ENCODE data around the gene CEP112.

The CEP112 gene

DNA sequence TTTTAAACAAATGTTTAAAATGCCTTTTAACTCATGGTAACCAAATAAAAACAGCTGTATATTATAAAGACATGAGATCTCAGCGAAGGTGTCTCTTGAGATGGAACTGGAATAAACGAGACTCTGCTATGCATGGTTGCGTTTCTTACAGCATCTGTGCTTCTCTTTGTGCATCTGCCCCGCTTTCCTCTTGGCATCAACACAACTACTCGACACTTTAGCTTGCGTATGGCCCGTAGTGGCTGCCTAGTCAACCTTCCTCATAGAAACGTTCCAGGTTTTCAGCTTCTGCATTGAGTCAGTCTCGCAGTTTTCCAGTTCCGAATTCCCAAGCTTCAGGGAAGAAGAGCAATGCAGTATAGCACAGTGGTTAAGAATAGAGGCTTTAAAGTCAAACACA, 214.9 kb downstream of the CEP112 start:
- DNase-seq: no peak

DNA sequence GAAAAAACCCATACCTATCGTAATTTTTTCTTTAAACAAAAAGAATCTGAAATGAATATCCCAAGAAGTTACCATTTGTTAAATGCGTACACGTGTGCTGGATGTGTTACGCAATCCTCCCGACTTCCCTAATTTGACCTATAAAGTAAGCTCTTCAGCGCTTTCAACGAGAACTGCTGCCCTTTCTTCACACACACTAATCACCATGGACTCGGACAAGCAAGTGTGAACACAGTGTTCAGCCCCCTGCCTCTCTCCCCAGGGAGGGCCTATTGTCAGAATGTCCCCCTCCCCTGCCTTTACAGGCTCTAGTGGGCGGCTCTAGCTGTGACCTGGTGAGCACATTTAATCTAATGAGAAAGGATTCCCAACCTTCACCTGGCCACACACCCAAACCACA, 216.1 kb downstream of the CEP112 start:
- no peak for DNase-seq

DNA sequence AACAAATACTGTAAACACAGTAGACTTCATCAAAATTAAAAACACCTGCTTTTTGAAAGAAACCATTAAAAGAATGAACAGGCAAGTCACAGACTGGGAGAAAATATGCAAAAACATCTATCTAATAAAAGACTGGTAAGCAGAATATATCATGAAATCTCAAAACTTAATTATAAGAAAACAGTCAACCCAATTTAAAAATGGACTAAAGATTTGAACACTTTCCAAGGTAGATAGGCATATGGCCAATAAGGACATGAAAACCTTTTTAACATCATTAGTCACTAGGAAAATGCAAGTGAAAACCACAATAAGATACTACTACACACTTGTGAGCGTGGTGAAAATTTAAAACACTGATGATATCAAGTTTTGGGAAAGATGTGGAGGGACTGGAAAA, 218.7 kb downstream of the CEP112 start:
- no peak for DNase-seq

DNA sequence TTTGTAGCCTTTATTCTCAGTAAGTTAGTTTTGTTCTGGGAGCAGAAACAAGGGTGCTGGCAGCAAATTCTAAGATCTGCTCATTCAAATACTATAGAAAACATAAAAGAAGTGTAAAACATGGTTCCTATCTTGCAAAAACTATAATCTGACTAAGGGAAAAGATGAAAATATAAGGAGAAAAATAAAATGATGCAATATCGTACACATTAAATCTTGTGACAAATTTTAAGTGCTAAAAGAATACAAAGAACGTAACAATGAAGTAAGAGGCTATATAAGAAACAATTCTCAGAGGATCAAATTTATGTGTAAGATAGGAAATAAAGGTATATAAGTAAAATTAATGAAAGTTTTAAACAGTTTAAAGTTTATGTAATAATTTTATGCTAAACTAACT, 224.6 kb downstream of the CEP112 start:
- no peak for DNase-seq

DNA sequence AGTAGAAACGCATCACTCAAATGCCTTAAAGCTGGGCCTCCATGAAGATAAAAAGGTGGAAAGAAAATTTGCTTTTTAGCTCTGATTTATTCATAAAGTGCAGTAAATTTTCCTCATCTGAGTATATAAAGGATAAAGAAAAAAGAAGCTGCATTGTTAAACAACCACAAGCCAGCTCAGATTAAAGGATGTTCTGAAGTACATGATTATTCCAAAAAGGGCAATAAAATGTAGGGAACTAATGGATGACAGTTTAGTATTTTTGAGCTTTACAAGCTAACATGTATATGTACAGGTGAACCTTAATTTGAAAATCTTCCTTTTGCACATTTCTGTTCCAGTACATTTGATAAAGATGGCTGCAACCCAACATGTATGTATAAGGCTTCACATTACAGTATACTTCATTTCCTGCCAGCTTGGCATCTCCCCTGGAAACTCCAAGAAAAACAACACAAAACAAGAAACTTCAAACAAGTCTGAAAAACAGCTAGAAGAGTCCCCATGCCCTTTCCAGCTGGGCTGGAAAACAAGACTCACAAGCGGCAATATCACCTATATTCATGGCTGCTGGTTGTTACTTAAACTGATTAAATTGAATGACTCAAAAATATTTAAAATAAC, 225.7 kb downstream of the CEP112 start:
- DNase-seq: no peak

DNA sequence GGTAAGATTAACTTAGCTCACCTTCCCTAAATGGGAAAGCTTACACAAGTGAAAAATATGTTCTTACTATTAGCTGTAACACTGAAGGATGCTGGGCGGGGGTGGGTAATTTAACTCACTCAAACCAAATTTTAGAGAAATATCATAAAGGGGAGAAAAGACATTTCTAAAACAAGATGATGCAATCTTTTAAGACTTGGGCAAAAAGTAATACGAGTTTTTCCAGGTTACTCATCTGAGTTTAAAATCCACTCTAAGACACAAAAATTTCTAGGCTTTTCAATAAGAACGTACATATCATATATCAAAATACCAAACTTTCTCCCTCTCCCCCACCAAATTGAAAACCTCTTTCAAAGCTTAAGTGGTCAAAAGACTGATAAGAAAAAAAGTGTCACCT, 228.8 kb downstream of the CEP112 start:
- no peak for DNase-seq

DNA sequence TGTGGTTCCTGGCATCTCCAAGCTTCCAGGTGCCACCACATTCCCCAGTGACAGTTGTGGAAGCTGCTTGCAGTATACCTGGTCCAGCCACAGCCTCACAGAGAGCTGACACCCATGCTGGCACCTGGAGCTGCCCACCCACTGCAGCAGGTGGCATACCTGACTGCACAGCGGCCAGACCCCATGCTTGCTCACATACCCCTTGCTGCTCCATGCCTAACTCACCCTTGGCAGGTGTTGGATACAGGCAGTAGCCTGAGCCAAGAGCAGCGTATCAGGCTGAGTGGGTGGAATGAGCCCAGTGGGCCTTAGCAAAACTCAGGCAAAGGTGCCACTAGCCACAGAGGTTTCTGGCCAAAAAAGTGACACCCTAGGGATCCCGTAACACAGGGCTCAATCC, 232.3 kb downstream of the CEP112 start:
- no peak for DNase-seq

DNA sequence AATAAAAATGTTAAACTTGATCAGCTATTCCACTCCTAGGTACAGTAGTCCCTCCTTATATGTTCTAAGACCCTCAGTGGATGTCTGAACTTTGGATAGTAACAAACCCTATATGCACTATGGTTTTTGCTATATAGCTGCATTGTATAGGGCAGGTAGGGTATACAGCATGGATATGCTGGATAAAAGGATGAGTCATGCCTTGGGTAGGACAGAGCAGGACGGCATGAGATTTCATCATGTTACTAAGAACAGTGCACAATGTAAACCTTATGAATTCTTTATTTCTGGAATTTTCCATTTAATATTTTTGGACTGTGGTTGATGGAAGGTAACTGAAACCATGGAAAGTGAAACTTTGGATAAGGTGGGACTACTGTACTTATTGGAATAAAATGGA, 235.1 kb downstream of the CEP112 start:
- no peak for DNase-seq

DNA sequence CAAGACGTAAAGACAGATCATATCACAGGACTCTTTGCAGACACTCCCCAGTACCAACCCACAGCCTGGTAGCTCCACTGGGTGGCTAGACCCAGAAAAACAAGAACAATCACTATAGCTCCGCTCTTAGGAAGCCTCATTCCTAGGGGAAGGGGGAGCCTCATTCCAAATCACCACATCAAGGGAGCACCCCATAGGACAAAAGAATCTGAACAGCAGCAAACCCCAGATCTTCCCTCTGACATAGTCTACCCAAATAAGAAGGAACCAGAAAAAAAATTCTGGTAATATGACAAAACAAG, 237.8 kb downstream of the CEP112 start:
- no peak for DNase-seq

DNA sequence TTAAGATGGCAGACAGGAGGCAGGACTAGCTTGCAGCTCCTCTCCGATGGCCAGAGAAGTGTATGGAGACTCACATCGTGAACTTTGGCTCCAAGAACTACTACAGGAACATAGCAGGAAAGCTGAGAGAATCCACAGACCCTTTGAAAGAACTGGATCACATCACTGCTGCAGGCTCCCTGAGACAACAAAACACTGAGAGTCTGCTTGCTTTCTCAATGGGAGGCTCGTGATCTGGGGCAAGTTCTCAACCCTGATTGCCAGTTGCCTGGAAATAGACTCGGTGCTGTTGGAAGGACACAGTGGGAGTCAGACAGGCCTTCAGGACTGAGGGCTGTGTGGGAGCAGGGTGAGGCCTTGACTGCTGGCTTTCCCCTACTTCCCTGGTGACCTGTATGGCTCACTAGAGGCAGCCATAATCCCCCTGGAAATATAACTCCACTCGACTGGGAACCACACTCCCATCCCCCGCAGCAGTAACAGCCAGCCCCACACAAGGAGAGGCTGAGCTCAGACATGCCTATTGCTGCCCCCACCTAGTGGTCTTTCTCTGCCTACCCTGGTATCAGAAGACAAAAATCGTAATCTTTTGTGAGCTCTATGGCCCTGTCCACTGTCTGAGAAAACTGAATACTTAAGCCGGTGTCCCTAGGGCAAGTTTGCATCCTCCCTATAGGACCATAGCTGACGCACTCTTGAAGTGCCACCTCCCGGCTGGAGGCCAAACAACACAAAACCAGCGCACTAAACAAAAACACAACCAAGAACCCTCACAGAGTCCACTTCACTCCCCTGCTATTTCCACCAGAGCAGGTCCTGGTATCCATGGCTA, 238.4 kb downstream of the CEP112 start:
- DNase-seq: no peak

DNA sequence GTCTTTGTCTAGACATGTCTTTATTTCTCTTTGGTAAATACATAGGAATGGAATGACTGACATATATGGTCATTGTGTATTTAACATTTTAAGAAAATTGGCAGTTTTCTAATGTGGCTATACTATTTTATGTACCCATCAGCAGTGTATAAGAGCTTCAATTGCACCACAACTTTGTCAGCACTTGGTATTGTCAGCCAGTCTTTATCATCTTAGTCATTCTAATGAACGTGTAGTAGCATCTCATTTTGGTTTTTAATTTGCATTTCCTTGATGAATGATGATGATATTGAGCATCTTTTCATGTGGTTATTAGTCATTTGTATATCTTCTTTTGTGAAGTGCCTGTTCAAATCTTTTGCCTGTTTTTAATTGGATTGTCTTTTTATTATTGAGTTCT, 239.3 kb downstream of the CEP112 start:
- DNase-seq: no peak

DNA sequence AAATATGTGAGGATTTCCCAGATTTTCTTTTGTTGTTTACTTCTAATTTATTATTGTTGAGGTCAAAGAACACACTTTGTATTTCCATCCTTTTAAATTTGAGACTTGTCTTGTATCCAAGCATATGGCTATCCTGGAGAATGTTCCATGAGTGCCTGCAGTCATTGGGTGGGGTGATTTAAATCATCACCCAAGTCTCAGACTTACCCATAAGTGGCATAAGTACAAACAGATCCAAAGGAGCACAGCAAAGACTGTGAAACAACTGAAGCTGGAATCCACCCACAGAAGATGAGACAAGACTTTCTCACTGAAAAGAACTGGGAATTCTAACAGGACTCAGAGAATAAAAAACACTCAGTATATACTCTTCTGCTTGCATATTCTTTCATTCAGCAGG, 239.9 kb downstream of the CEP112 start:
- DNase-seq: no peak

DNA sequence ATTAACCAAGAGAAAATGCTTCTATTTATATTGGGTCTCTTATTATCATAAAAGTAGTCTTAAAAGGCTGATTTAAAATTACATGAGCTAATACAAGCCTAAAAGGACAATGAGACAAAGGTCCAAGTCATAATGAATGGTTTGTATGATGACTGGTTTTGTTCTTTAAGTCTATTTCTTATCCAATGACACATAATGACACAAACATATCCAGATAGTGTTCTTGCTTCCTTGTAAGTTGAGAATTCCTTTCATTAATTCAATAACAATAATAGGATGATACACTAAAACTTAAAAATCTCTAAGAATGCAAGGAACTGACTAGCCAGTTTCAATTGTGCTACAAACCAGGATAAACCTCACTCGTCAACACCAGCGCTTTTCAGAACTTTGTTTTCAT, 244.1 kb downstream of the CEP112 start:
- DNase-seq: no peak

DNA sequence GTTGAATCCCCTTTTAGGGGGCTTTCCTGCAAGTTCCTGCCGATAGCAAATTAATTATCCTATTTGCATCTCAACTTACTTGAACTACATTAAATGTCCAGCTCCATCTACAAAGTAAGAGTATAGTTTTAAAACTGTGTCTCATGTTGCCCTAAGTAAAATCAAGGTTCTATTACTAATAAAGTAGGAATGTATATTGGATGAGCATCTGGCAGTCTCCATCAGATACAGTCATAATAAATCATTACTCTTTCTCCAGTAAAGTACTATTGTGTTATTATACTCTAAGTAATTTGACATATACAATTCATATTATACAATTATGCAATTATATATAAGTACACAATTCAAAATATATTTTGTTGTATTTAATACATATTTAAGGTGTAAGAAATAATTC, 249.3 kb downstream of the CEP112 start:
- no peak for DNase-seq

DNA sequence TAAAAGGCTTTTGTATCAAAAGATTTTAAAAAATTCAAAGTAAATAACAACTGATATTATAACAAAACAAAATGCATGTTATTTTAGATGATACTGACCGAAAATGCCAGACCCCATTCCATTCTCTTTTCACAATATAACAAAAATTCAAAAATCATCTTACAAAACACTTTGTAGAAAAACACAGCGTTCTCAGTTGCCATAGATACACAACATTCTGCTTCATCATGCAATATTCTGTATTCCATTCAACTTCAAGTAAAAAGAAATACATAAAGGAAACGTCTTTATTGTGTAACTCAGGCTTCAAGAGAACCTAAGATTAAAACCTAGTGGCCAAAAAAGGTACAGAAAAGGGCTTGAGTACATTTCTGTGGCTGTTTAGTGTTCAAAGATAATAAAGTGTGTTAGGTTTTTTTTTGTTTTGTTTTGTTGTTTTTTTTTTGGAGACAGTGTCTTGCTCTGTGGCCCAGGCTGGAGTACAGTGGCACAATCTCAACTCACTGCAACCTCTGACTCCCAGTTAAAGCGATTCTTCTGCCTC, 250.5 kb downstream of the CEP112 start:
- DNase-seq: no peak

DNA sequence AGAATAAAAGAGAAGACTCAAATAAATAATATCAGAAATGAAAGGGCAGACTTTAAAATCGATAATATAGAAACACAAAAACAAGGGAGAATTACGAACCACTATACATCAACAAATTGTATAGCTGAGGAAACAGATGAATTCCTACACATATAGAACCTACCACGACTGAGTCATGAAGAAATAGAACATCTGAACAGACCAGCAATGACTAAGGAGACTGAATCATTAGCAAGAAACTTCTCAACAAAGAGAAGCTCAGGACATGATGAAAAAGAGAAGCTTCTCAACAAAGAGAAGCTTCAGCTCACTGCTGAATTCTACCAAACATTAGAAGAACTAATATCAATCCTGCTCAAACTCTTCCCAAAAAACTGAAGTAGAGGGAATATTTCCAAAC, 255.9 kb downstream of the CEP112 start:
- DNase-seq: no peak

DNA sequence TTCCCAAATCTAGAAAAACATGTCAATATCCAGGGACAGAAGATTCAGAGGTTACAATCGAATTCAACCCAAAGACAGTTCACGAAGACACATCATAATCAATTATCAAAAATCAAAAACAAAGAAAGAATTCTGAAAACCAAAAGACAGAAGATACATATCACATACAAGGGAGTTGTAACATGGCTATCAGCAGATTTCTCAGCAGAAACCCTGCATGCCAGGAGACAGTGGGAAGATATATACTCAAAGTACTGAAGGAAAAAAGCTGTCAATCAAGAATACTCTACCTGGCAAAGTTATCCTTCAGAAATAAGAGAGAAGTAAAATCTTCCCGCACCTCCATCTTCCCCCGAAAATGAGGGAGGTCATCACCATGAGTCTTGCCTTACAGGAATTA, 258.6 kb downstream of the CEP112 start:
- DNase-seq: no peak

DNA sequence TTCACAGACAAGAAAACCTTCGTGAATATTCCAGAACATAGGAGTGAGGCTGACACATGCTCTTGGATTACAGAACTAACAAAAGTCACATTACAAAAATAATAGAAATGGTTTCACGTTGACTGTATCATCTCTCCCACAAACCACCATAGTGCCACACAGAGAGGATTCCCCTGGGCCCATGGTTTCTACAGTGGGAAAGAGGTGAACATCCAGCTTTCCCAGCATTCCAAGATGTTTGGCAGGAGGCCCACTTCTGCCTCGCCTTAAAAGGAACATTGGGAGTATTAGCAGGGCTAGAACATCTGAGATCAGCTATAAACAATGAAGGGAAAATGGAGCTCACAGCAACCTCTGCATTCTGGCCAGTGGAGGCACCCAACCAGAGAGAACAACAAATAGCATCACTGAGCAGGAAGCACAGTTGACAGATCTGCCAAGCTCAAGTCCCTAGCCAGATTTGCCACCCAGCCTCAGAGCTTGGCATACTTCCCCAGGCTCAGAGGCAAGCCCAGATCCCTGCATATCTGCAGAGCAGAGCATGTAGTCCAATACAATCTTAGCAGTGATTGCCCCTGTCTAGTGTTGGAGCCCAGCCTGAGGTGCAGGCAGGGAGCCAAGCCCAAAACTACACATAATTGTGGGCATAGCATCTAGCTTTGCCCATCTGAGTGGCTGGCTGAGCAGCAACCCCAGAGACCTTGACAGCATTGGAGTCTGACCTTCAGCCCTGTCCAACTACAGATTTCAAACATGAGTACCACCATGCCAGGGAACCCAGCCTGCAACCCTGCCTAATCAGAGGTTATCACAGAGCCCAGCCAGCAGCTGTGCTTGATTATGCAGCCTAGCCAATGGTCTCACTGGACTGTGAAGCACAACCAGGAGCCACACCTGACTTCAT, 260.4 kb downstream of the CEP112 start:
- DNase-seq: no peak

DNA sequence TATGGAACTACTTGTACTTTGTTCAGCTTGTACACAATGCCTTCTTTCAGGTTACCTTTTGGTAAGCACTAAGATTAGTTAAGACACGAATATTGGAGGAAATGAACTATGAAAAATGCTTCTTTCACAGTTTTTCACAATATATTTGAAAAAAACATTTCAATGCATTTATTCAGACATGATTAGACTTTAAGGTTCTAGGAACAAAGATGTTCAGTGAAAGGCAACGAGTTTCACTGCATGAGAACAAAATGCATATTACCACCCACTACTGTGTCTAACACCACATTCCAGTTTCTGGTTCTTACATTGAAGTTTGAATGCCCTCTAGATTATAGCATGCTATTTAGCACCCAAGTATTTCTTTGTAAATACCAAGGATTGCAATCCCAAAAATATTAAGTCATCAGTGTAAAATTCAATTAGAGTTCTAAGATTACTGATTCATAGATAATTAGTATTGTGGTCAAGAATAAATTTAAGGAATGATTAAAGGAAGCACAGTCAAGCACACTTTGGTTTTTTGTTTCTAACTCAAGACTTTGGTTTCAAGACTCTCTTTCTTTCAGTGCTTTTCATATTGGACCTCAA, 261.7 kb downstream of the CEP112 start:
- DNase-seq: no peak

DNA sequence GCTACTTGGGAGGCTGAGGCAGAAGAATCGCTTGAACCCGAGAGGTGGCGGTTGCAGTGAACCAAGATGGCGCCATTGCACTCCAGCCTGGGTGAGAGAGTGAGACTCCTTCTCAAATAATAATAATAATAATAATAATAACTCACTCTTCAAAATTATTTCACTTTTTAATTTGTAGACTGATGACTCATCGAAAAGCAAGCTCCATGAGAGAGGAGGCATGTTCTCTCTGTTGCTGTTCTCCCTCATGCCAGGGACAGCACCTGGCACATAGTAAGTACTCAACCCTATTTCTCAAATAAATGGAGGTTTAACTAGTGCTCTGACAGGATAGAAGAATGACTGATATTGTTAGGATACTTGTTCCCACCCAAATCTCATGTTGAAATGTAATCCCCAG, 265.3 kb downstream of the CEP112 start:
- DNase-seq: no peak

DNA sequence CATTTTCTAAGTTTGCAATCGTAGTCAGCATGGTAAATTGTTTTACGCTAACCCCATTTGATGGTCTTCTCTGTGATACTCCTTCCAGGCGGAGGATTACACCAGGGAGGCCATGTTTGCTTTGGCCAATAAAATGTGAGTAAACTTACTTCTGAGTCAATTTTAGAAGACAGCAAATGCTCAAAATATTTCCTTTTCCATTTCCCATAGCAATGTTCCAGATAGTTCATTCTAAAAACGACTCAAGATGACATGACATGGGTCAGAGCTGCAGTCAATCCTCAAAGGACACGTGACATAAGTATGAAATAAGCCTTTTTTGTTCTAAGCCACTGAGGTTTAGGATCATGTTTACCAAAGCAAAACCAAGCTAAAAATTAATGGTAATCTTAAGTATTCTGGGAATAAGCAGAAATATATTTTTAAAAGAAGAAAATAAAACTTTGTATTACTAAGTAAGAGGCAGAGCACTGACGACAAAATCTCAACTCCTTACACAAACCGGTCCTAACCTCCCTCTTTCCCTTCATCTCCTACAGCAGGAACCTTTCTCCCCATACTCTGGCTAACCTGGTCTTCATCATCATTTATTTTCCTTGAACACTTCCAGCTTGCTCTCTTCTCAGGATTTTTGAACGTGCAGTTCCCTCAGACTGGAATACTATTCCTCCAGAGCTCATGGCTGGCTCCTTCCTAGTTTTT, 266.2 kb downstream of the CEP112 start:
- no peak for DNase-seq

DNA sequence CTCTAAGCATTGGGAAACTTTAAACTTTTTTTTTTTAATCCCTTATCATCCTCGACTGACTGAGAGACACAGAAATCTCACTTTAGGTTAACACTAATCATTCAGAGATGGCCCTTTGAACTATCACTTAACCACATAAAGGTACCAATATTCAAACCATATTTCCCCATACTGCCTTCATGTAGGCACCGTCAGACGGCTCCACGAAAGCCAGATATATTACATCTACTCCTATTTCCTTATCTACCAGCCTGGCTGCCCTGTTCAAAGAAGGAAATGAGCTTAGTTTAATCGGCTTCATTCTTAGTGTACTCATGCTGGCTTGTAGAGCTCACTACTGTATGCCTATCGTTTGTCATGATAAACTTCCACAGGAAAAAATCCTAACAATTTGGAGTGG, 270.9 kb downstream of the CEP112 start:
- no peak for DNase-seq

DNA sequence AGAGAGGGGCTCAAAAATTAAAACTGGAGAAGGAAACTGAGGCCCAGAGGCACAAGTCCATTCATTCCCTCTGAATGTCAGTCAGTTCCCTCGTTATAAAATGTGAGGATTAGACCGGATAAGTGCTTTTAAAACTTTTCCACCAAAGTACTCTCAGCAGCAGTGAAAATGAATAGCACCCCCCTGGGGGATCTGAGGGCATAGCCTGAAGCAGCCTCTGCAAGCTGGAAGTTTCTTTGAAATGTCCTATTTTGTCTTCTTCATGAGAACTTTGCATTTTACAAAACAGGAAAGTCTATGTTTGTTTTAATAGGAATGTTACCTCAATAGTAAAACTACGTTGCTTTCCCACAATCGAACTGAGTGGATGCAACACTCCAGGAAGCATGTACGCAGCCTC, 273.0 kb downstream of the CEP112 start:
- DNase-seq: no peak

Measured in CD4-positive, alpha-beta T cell treated with Interleukin-4 for 4 hours (primary cell).